Activated naive CD8-positive, alpha-beta T cell treated with anti-CD3 and anti-CD28 coated beads, Interleukin-2, amount 50 U/mL, for 24 hours (primary cell): ENCODE data around the gene FCGR1A.
"Not testable (repeated sequence)": the region's sequence is repeated elsewhere in the genome, so short reads cannot be mapped to it uniquely, and the experiment has no call there.

Experiments
- ATAC-seq: fragments of 150-1000 bp; cut with Tn5 transposase; one replicate; pipeline ENCODE4 v1.10.0; 2021
- DNase-seq: peaks from one replicate; pipeline ENCODE4 v3.0.0; 2021
- H3K27ac Mint-ChIP-seq: one replicate; pipeline ENCODE4 v1.8.0; 2021; ENCODE audit warnings: mild to moderate bottlenecking, mixed read lengths
- H3K27me3 Mint-ChIP-seq: one replicate; pipeline ENCODE4 v1.8.0; 2021; ENCODE audit warnings: mixed read lengths
- H3K36me3 Mint-ChIP-seq: one replicate; pipeline ENCODE4 v1.8.0; 2021; ENCODE audit warnings: low read depth, mixed read lengths
- H3K4me1 Mint-ChIP-seq: one replicate; pipeline ENCODE4 v1.8.0; 2021; ENCODE audit warnings: mixed read lengths
- H3K4me3 Mint-ChIP-seq: one replicate; pipeline ENCODE4 v1.8.0; 2021; ENCODE audit warnings: mild to moderate bottlenecking, moderate library complexity, mixed read lengths
- H3K9me3 Mint-ChIP-seq: one replicate; pipeline ENCODE4 v1.8.0; 2021; ENCODE audit warnings: mixed read lengths

FCGR1A gene

DNA sequence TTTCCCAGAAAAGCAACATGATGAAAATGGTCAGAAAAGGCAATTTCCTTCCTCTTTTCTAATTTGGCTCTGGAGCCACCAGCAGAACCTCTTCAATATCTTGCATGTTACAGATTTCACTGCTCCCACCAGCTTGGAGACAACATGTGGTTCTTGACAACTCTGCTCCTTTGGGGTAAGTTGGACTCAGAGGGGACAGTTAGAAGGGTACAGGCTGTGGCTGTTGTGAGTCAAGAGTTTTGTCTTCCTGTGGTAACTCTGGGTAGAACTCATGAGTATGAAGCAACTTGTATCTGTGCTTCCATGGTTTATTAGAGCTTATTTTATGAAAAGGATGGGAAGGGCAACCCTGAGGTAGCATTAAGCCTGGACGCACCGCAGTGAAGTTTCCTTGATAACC, at the start of gene FCGR1A:
TSS of gene FCGR1A (plus strand) at position 95 of the 400 bp plus-strand sequence. CDS start at position 145, 50 bp downstream.
- ATAC-seq, result peak; percentile 70
- H3K36me3 Mint-ChIP-seq, H3K4me3 Mint-ChIP-seq, DNase-seq, H3K9me3 Mint-ChIP-seq, H3K4me1 Mint-ChIP-seq, H3K27me3 Mint-ChIP-seq: not testable (repeated sequence)
- H3K27ac Mint-ChIP-seq, result peak within 1 kb of the TSS; percentile 35

DNA sequence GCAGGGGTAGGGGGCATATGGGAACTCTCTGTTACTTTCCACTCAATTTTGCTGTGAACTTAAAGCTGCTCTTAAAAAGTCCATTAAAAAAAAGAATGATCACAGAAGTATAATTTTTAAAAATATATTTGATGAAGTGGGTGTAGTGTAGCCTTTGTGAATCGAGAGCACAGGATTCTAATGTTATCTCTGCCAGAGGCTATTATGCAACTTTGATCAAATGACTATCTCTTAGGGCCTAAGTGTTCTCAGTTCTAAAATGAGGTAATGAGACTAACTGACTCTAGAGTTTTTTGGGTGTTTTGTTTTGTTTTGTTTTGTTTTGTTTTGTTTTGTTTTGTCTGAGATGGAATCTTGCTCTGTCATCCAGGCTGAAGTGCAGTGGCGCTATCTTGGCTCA, 49.7 kb upstream of the FCGR1A start:
- not testable (repeated sequence) for H3K36me3 Mint-ChIP-seq, H3K9me3 Mint-ChIP-seq, H3K27me3 Mint-ChIP-seq, ATAC-seq, H3K4me3 Mint-ChIP-seq, H3K27ac Mint-ChIP-seq, H3K4me1 Mint-ChIP-seq, DNase-seq

DNA sequence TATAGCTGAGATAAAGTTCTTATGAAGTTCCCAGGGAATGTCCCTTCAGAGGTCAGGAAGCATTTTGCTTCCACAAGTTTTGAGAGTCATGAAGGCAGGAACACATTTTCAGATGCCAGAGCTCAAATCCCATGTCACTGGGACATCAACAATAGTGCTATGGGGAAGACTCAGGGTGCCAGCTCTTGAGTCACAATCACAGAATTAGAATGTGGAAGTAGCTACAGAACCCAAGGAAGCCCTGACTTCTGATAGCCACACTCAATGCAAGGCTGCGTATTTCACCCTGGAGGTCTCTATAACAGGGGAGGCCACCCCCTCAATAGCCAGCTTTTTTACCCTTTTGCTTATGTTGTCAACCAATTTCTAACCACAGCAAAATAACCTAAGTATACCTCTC, 47.8 kb upstream of the FCGR1A start:
- not testable (repeated sequence) for H3K27me3 Mint-ChIP-seq, H3K4me1 Mint-ChIP-seq, ATAC-seq, H3K27ac Mint-ChIP-seq, H3K36me3 Mint-ChIP-seq, H3K4me3 Mint-ChIP-seq, H3K9me3 Mint-ChIP-seq, DNase-seq

DNA sequence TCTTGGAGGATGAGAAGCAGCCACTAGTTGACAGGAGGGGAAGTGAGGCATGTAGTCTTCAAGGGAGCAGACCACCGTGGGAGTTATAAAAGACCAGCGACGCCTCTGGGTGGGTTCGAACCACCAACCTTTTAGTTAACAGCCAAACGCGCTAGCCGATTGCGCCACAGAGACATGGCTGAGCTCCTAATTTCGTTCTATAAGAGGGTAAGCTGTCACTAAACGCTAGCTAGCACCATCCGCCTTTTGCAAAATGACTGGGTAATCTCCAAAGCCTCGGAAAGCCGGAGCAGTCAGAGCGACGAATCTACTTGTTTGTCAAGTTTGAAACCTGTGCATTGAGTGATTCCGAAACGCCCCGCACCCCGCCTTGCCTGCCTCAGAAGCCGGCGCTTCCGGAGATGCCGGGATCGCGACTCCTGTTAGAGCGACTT, 42.3 kb upstream of the FCGR1A start:
- H3K4me1 Mint-ChIP-seq, H3K27me3 Mint-ChIP-seq, H3K36me3 Mint-ChIP-seq, H3K9me3 Mint-ChIP-seq: not testable (repeated sequence)
- H3K4me3 Mint-ChIP-seq, result peak overlapping the region; percentile 61
- H3K27ac Mint-ChIP-seq, result peak overlapping the region; percentile 73
- DNase-seq, result peak; percentile 31
- peak; percentile 74 for ATAC-seq

DNA sequence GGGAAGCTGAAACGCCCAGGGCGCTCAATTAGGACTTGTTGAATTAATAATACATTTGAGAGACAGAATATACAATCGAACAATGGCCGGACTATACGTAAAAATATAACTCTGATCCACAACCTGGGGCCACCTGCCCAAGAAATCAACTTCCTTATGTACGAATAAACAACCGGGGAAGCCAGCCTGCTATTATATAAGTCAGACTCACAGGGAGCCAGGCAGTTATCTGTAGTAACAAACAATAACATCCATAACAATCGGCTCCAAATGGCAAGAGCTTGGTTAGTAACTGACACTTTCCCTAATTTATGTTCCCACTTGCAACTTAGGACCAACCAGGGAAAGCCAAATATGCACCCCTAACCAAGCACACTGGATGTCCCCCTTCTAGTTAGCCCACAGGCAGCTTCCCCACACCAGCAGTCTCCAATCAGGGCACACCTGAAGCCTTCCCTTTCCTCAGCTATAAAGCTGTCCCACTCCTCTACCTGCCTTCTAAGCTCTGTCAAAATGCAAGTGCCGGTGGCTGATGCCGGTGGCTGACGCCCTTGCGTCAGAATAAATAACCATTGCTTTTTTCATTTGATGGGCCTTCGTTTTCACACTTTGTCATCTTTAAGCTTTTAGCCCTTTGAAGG, 41.8 kb upstream of the FCGR1A start:
- not testable (repeated sequence) for H3K9me3 Mint-ChIP-seq, ATAC-seq, DNase-seq, H3K36me3 Mint-ChIP-seq, H3K27me3 Mint-ChIP-seq, H3K4me1 Mint-ChIP-seq
- H3K27ac Mint-ChIP-seq, result peak overlapping the region; percentile 73
- peak overlapping the region; percentile 61 for H3K4me3 Mint-ChIP-seq

DNA sequence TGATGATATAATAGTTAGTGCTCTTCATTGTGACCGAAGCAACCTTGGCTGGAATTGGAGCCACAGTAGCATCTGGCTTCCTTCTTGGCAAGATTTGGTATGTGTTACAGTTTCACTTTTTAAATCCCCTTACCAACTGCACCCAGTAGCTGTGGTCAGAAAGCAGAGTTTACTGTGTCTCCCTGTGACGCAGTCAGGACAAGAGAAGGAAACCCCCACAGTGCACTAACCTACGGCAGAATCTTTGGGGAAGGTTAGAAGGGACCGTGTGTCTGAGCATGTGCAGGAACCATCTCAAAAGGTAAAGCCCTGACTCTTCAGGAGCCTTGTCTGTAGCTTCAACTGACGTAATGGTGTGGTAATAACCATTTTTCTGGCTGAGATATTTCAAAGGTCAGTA, 40.6 kb upstream of the FCGR1A start:
- H3K9me3 Mint-ChIP-seq, H3K4me1 Mint-ChIP-seq, DNase-seq, H3K4me3 Mint-ChIP-seq, H3K27ac Mint-ChIP-seq, H3K36me3 Mint-ChIP-seq, H3K27me3 Mint-ChIP-seq: not testable (repeated sequence)
- peak; percentile 37 for ATAC-seq

DNA sequence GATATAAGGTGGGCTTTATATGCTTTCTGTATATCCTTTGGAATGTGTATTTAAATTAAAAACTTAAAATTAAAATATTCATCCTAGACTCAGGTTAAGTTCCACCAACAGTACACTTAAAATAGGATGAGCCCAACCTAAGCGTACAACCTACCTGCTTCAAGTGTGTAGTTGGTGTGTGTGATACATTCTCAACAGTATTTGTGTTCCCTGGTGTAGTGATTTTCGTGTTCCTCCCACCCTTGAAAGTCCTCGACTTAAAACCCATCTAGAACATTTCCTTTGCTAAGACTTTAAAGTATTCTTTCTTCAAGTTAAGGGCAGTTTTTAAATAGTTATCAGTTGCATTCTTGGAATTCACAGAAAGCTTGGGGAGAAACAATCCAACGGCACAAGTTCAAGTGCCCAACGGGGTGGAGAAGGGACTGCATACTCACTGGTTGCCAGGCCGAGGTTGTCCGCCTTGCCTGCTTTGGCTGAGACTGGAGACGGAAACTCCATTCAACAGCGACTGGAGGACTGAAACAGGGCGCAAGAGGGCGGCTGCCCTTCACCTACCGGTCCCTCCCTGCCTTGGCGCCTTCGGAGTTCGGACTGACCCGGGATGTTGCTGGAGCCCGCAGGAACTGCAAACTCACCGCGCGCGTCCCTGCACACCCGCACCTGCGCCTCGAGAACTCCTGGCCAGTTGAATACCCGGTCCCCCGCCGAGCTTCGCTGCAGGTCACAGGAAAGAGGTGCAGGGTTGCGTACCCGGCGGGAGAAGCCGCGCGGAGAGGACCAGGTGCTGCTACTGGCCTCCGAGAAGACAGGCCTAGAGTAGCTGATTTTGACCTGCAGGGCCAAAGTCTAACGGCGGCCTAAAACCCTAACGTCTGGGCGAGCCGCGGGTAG, 35.8 kb upstream of the FCGR1A start:
- not testable (repeated sequence) for H3K27ac Mint-ChIP-seq, H3K4me3 Mint-ChIP-seq, DNase-seq, H3K4me1 Mint-ChIP-seq, H3K9me3 Mint-ChIP-seq, ATAC-seq, H3K36me3 Mint-ChIP-seq
- H3K27me3 Mint-ChIP-seq, result peaks cover 16% of the 10 kb centered on the region

DNA sequence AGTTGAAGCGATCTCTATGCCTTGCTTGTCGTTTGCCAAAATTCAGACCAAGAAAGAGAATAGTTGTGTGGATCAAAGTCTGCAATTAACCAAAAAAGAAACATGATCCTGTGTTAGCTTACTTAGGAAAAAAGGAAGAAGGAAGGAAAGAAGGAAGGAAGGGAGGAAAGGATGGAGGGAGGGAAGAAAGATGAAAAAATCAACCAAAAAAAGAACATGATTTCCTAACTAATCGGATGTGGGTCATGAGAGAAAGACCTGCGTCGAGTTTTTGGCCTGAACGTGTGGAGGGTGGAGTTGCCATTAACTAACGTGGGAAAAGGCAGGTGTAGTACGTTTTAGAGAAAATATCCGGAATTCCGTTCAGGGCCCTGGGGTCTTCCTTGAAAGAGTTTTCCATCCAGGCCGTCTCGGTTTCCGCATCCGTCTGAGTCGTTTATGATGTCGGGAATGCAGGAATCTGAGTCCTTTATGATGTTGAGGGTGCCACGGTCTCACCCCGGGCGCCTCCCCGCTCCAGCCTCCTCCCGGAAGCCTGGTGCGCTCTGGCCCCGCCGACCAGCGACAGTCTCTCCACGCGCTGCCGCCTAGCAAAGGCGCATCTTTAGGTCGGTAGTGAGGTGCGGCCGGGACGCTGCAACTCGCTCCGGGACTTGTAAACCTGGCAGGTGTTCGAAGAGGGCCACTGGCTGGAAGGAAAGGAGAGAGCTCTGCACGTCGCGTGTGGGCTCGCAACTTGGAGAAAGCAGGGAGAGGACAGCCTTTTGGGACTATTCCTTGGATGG, 34.9 kb upstream of the FCGR1A start:
- not testable (repeated sequence) for H3K27ac Mint-ChIP-seq, DNase-seq, H3K4me1 Mint-ChIP-seq, H3K9me3 Mint-ChIP-seq, H3K36me3 Mint-ChIP-seq, ATAC-seq
- H3K4me3 Mint-ChIP-seq, result peak overlapping the region; percentile 73
- H3K27me3 Mint-ChIP-seq, result peaks cover 16% of the 10 kb centered on the region

DNA sequence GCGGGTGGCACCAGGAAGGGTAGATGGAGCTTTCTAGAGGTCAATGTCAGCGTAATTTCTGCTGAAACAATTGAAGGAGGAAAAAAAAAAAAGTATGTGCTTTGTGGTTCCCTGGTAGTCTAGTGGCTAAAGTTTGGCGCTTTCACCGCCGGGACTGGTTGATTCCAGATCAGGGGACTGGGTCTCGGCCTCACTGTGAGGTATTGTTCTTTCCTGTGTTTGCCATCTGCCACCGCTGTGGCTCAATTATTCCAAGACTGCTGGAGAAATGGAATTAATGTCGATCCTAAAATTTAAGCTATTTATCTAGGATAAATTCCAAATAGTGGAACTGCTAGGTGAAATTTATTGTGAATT, 34.4 kb upstream of the FCGR1A start:
- H3K27ac Mint-ChIP-seq, H3K4me1 Mint-ChIP-seq, H3K36me3 Mint-ChIP-seq, DNase-seq, ATAC-seq, H3K9me3 Mint-ChIP-seq: not testable (repeated sequence)
- H3K4me3 Mint-ChIP-seq, result peak overlapping the region; percentile 73
- peaks cover 16% of the 10 kb centered on the region for H3K27me3 Mint-ChIP-seq

DNA sequence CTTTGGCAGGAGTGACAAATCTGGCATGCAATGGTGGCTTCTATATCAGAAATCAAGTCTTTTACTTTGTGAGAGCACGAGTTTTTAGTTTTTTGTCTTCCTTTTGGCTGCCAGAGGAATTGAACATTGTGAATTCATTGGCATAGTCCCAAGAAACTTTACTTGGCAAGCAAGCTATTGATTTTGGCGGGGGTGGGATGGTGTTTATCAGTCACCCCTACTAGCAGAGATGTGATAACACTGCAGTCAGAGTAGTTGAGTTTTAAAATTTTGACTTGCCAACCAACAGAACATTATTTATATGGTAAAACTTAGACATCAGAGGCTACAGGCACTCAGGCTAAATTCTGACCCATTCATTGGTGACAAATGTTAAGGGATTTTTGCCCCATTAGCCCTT, 31.9 kb upstream of the FCGR1A start:
- H3K27me3 Mint-ChIP-seq, result peaks cover 16% of the 10 kb centered on the region
- ATAC-seq, H3K27ac Mint-ChIP-seq, H3K4me3 Mint-ChIP-seq, DNase-seq, H3K36me3 Mint-ChIP-seq, H3K4me1 Mint-ChIP-seq, H3K9me3 Mint-ChIP-seq: not testable (repeated sequence)

DNA sequence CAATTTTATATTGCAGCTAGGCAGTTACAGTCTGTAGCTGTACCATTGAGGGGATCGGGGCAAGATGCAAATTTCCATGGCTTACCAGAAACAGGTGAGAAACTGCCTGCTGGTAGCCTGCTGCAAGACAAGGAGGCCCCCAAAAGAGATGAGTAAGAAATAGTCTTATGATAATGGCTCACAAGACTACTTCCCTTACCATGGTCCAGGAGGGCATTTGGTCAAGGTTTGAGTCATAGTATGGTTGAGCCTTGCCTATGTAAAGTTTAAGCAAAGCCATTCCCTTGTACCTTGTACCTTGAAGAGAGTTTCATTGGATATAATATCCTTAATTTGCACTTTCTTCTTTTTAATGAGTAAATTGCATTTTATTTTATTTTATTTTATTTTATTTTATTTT, 30.3 kb upstream of the FCGR1A start:
- peaks cover 11% of the 10 kb centered on the region for H3K27me3 Mint-ChIP-seq
- not testable (repeated sequence) for H3K27ac Mint-ChIP-seq, H3K4me3 Mint-ChIP-seq, DNase-seq, H3K36me3 Mint-ChIP-seq, ATAC-seq, H3K9me3 Mint-ChIP-seq, H3K4me1 Mint-ChIP-seq

DNA sequence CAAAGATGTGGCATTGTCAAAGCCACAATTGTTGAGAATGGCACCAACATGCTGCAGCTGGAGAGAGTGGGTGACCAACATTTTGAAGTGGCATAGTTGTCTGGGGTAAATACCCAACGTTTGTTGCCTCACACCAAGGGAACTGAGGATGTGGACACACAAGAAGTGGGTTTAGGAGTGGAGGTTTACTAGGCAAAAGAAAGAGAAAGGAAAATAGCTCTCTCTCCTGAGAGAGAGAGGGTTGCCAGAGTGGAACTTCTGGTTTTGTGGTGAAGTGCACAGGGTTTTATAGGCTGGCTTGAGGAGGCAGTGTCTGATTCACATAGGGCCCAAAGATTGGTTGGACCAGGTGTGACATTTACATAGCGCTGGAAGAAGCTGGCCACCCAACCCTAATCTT, 29.0 kb upstream of the FCGR1A start:
- H3K9me3 Mint-ChIP-seq, H3K36me3 Mint-ChIP-seq, H3K27ac Mint-ChIP-seq, ATAC-seq, H3K4me1 Mint-ChIP-seq, H3K4me3 Mint-ChIP-seq, H3K27me3 Mint-ChIP-seq, DNase-seq: not testable (repeated sequence)

DNA sequence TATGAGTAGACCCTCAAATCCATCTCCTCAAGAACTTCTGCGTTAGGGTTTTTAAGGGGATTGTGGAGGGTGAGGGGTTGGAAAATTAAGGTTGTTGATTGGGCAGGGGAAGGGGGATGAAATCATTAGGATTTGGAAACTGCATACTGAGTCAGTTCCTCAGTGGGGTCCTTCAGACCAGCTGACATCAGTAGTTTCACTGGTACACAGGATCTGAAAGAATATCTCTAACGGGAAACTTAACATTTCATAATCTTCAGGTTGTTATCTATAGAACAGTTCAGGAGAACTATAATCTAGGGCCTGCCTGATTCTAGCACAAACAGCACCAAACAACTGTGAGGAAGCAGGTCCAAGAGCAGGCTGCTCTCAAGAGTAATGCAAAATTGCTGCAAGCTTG, 27.2 kb upstream of the FCGR1A start:
- not testable (repeated sequence) for ATAC-seq, H3K27me3 Mint-ChIP-seq, H3K4me1 Mint-ChIP-seq, H3K9me3 Mint-ChIP-seq, H3K27ac Mint-ChIP-seq, DNase-seq, H3K4me3 Mint-ChIP-seq, H3K36me3 Mint-ChIP-seq

DNA sequence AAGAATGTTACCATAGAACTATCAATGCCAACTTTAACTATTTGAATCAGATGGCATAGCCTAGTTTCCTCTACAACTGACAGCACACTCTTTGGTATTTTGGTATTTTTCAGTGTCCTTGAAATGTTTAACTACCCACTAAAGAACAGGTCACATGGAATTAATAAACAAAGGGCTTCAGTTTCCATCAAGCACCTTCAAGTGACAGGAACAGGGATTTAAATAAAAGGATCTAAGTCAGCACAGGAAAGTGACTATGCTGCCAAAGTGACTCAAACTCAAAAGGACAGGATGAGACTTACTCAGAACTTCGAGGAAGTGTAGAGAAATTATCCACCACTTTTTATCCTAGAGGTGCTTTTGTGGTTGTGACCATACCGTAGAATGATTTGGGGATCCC, 20.2 kb upstream of the FCGR1A start:
- not testable (repeated sequence) for H3K9me3 Mint-ChIP-seq

More for the DNA sequence above, 20.2 kb upstream of the FCGR1A start:
- H3K36me3 Mint-ChIP-seq, H3K4me1 Mint-ChIP-seq, ATAC-seq, H3K4me3 Mint-ChIP-seq, H3K27me3 Mint-ChIP-seq, H3K27ac Mint-ChIP-seq, DNase-seq: not testable (repeated sequence)
